Esophagus mucosa (tissue), 1 donor: ENCODE results near the gene SMG7. TPM values are rescaled to one million over a fixed set of nuclear protein-coding genes. Genes with fewer than 3 reads are reported as not detected.

Experiments used
- ATAC-seq: fragments of 200-7000 bp; cut with Tn5 transposase; one replicate; pipeline ENCODE4 v1.9.1; 2020
- total RNA-seq: library from RNA; stranded (reverse); gene quantifications from one replicate; pipeline ENCODE4 v1.2.4, GENCODE V29; 2023
- donor health status: DM: yes; HTN: yes; CAD: no.

SMG7 gene
- total RNA-seq, 1 donor from 2014 or later = 34.8 TPM

- peak; percentile 35 for ATAC-seq
Measured at GRCh38 chr1:183470147-183470960, 1.9 kb upstream of the SMG7 start.

- ATAC-seq = peak; percentile 59
Measured at GRCh38 chr1:183470961-183471742, 1.1 kb upstream of the SMG7 start.

- peak; percentile 87 for ATAC-seq
Measured at GRCh38 chr1:183471743-183472487, 384 bp upstream of the SMG7 start.

- ATAC-seq = no peak
Measured at GRCh38 chr1:183473217-183473536, 878 bp downstream of the SMG7 start.

GRCh38 chr1:183476081-183476480 is 3.8 kb downstream of the SMG7 start:
- ATAC-seq = no peak

- ATAC-seq = no peak
Measured at GRCh38 chr1:183477986-183478781, 5.9 kb downstream of the SMG7 start.

GRCh38 chr1:183480971-183481441 is 8.7 kb downstream of the SMG7 start:
- peak; percentile 74 for ATAC-seq

- no peak for ATAC-seq
Measured at GRCh38 chr1:183483224-183483623, 10.9 kb downstream of the SMG7 start.

GRCh38 chr1:183484254-183484653 is 12.0 kb downstream of the SMG7 start:
- ATAC-seq = no peak

GRCh38 chr1:183484851-183485250 is 12.6 kb downstream of the SMG7 start:
- ATAC-seq = no peak

GRCh38 chr1:183487674-183488442 is 15.6 kb downstream of the SMG7 start:
- no peak for ATAC-seq

GRCh38 chr1:183490932-183491331 is 18.6 kb downstream of the SMG7 start:
- ATAC-seq = no peak

GRCh38 chr1:183493540-183494245 is 21.4 kb downstream of the SMG7 start:
- ATAC-seq = no peak

GRCh38 chr1:183495420-183495819 is 23.1 kb downstream of the SMG7 start:
- no peak for ATAC-seq

- ATAC-seq = no peak
Measured at GRCh38 chr1:183497218-183497617, 24.9 kb downstream of the SMG7 start.

- no peak for ATAC-seq
Measured at GRCh38 chr1:183498342-183498991, 26.2 kb downstream of the SMG7 start.

- ATAC-seq = no peak
Measured at GRCh38 chr1:183505454-183506089, 33.3 kb downstream of the SMG7 start.

- no peak for ATAC-seq
Measured at GRCh38 chr1:183506561-183506960, 34.3 kb downstream of the SMG7 start.

GRCh38 chr1:183508694-183509093 is 36.4 kb downstream of the SMG7 start:
- ATAC-seq = no peak

GRCh38 chr1:183512450-183512849 is 40.2 kb downstream of the SMG7 start:
- no peak for ATAC-seq
